ENCODE data around the gene SYDE2. TPM values are rescaled to one million over a fixed set of nuclear protein-coding genes. Genes with fewer than 3 reads are reported as not detected.

The SYDE2 gene
- total and polyA plus RNA-seq, 4 experiments from 2014 or later: 2.3 to 5.2 (median 3.6) TPM

GRCh38 chr1:85214654-85215053 lies 13.8 kb upstream of the SYDE2 start:
- H3K27ac ChIP-seq (ENCODE audit: low read depth, low read length): no peak overlapping the region
- Mint-ChIP-seq H3K27me3 (peaks cover 19 to 31% of the 10 kb centered on the region in 2 donors), H3K9me3 (peaks cover 0 to 3% (median 0%) of the 10 kb centered on the region in 8 donors), H3K4me1 (no peaks in the 10 kb centered on the region), H3K36me3 (no peaks in the 10 kb centered on the region), H3K4me3 (no peak overlapping the region), H3K27ac (no peak overlapping the region)
- no peaks in the 10 kb centered on the region for H3K4me1 ChIP-seq (ENCODE audit: insufficient read depth, low read length)
- DNase-seq: no peak
- POLR2A ChIA-PET (ENCODE audit: partially characterized antibody): no interaction called here
- no peaks in the 10 kb centered on the region for H3K9me3 ChIP-seq (ENCODE audit: control insufficient read depth in 1 of 2, low read length in 2 of 2)
- CTCF ChIA-PET (ENCODE audit: partially characterized antibody): no interaction called here
- no peak overlapping the region for H3K4me3 ChIP-seq (ENCODE audit: low read length in 2 of 2)
- intact Hi-C loops (cut with micrococcal nuclease): no loop called here
- no peaks in the 10 kb centered on the region for H3K27me3 ChIP-seq (ENCODE audit: insufficient read depth, low read length)
- H3K36me3 ChIP-seq (ENCODE audit: insufficient read depth, low read length): no peaks in the 10 kb centered on the region

DNA sequence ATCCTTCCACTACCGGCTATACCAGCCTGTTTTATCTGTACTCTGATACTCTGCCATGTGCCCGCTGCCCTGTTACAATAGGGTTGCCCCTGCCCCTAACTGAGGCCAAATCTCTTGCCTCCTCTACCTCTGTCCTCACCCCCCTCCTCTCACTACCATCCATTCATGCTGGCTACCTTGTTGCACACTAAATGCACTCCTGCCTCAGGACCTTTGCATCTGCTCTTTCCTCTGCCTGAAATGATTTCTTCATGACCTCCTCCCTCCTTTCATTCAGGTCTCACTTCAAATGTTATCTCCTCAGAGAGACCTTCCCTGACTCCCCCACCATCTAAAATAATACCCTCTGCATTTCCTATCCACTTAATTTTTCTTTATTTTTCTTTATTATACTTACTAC lies 7.7 kb upstream of the SYDE2 start:
- intact Hi-C loops (cut with micrococcal nuclease): loop anchor here (10.0 kb wide), 1 partner anchor 1706 kb away; the partner anchor contains the start of genes HS2ST1 and SELENOF
- Mint-ChIP-seq H3K36me3 (no peaks in the 10 kb centered on the region), H3K4me3 (no peak overlapping the region), H3K27me3 (peaks cover 24 to 29% of the 10 kb centered on the region in 2 donors), H3K27ac (no peak overlapping the region), H3K9me3 (no peaks in the 10 kb centered on the region), H3K4me1 (no peaks in the 10 kb centered on the region)
- no peak overlapping the region for H3K4me3 ChIP-seq (ENCODE audit: low read length in 2 of 2)
- ChIA-PET CTCF (ENCODE audit: partially characterized antibody) (no interaction called here), POLR2A (ENCODE audit: partially characterized antibody) (no interaction called here)
- H3K27me3 ChIP-seq (ENCODE audit: insufficient read depth, low read length): no peaks in the 10 kb centered on the region
- H3K9me3 ChIP-seq (ENCODE audit: control insufficient read depth in 1 of 2, low read length in 2 of 2): no peaks in the 10 kb centered on the region
- no peak overlapping the region for H3K27ac ChIP-seq (ENCODE audit: low read depth, low read length)
- no peaks in the 10 kb centered on the region for H3K4me1 ChIP-seq (ENCODE audit: insufficient read depth, low read length)
- no peak for DNase-seq
- H3K36me3 ChIP-seq (ENCODE audit: insufficient read depth, low read length): no peaks in the 10 kb centered on the region

GRCh38 chr1:85203573-85204171 lies 2.9 kb upstream of the SYDE2 start:
- no peak overlapping the region for H3K27ac Mint-ChIP-seq
- Histone ChIP-seq H3K36me3 (ENCODE audit: insufficient read depth, low read length) (no peaks in the 10 kb centered on the region), H3K9me3 (ENCODE audit: control insufficient read depth in 1 of 2, low read length in 2 of 2) (no peaks in the 10 kb centered on the region), H3K4me3 (ENCODE audit: low read length in 2 of 2) (no peak overlapping the region), H3K27me3 (ENCODE audit: insufficient read depth, low read length) (no peaks in the 10 kb centered on the region), H3K27ac (ENCODE audit: low read depth, low read length) (no peak overlapping the region), H3K4me1 (ENCODE audit: insufficient read depth, low read length) (peaks cover 26% of the 10 kb centered on the region)
- POLR2A ChIA-PET (ENCODE audit: partially characterized antibody): no interaction called here
- H3K36me3 Mint-ChIP-seq: peaks cover 0 to 4% of the 10 kb centered on the region in 2 donors
- H3K4me1 Mint-ChIP-seq: peaks cover 15 to 25% (median 19%) of the 10 kb centered on the region in 4 donors
- H3K27me3 Mint-ChIP-seq: peaks cover 12 to 15% of the 10 kb centered on the region in 2 donors
- CTCF ChIA-PET (ENCODE audit: partially characterized antibody): interaction anchor here (0.7 to 1.4 kb wide), 2 partner anchors 22 to 55 kb away, joined by 3 to 4 read pairs; partner anchors contain the start of gene C1orf52
- H3K9me3 Mint-ChIP-seq: no peaks in the 10 kb centered on the region
- no peak for DNase-seq
- intact Hi-C loops (cut with micrococcal nuclease): loop anchor here (5.0 to 10.0 kb wide), 2 partner anchors 206 to 1711 kb away; partner anchors contain the start of genes HS2ST1, MCOLN2 and SELENOF
- no peak overlapping the region for H3K4me3 Mint-ChIP-seq

- CTCF ChIA-PET (ENCODE audit: partially characterized antibody): interaction anchor here (0.7 to 1.7 kb wide), 4 partner anchors 23 to 258 kb away, joined by 3 to 9 read pairs (median 4); partner anchors contain the start of gene C1orf52
- no peaks in the 10 kb centered on the region for H3K27me3 ChIP-seq (ENCODE audit: insufficient read depth, low read length)
- H3K9me3 Mint-ChIP-seq: no peaks in the 10 kb centered on the region
- intact Hi-C loops (cut with micrococcal nuclease): loop anchor here (1.0 to 10.0 kb wide), 3 partner anchors 24 to 1712 kb away; partner anchors contain the start of genes HS2ST1, MCOLN2 and SELENOF
- H3K36me3 Mint-ChIP-seq: peaks cover 0 to 4% of the 10 kb centered on the region in 2 donors
- peaks cover 7 to 8% of the 10 kb centered on the region in 2 donors for H3K27me3 Mint-ChIP-seq
- H3K9me3 ChIP-seq (ENCODE audit: control insufficient read depth in 1 of 2, low read length in 2 of 2): no peaks in the 10 kb centered on the region
- peak overlapping the region in 1 of 7 donors; percentile 98 for H3K27ac Mint-ChIP-seq
- peak overlapping the region in 1 of 8 donors; percentile 8 for H3K4me3 Mint-ChIP-seq
- DNase-seq: no peak
- POLR2A ChIA-PET (ENCODE audit: partially characterized antibody): interaction anchor here (1.1 to 3.3 kb wide), 2 partner anchors 73 to 506 kb away, joined by 4 to 41 read pairs; partner anchors contain the start of genes BCL10 and ZNHIT6
- no peaks in the 10 kb centered on the region for H3K36me3 ChIP-seq (ENCODE audit: insufficient read depth, low read length)
- peaks cover 27% of the 10 kb centered on the region for H3K4me1 ChIP-seq (ENCODE audit: insufficient read depth, low read length)
- H3K27ac ChIP-seq (ENCODE audit: low read depth, low read length): no peak overlapping the region
- peaks cover 16 to 31% (median 23%) of the 10 kb centered on the region in 4 donors for H3K4me1 Mint-ChIP-seq
- no peak overlapping the region for H3K4me3 ChIP-seq (ENCODE audit: low read length in 2 of 2)
These were observed 2.0 kb upstream of the SYDE2 start for GRCh38 chr1:85202864-85203255.

DNA sequence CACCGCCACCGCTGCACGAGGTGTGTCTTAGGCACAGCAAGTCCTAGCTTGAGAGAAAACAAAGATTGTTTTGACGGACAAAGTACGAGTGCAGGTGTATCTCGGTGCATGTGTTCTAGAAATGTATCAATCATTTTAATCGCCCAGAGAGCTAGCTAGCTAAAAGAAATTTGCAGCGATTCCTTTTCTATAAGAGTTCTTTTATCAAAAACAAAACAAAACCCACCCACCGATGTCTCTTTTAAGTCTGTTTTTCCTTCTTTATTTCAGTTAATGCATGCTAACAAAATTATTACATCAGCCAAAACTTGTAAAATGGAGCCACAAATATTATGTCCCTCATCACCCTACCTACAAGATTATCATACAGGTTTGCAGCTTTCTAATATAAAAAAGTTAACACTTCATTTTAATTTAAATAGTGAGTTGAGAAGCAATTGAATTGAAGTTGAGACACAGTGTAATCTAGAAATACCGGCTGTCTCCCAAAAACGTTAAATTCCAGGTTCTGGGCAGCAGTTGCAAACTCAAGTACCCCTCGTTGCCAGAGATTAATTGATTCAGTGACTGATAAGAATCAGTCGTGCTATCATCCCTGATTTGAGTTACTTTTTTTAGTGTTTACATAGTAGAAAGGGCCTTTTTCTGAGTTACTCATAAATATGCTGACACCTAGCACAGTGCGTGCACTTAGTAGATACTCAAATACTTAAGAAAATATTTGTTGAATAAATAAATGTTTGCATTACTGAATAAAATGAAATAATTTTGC lies 1.5 kb upstream of the SYDE2 start:
- ChIA-PET POLR2A (ENCODE audit: partially characterized antibody) (interaction anchor here (0.7 to 3.3 kb wide), 8 partner anchors 9 to 1712 kb away, joined by 3 to 41 read pairs (median 4); partner anchors contain the start of genes BCL10, C1orf52, HS2ST1 and SELENOF), CTCF (ENCODE audit: partially characterized antibody) (interaction anchor here (0.9 to 1.7 kb wide), 4 partner anchors 38 to 257 kb away, joined by 3 to 9 read pairs (median 4); partner anchors contain the start of gene C1orf52)
- Mint-ChIP-seq H3K27ac (peak overlapping the region; percentile 97 to 99 (median 98)), H3K4me1 (peaks cover 16 to 34% (median 25%) of the 10 kb centered on the region in 4 donors), H3K4me3 (peak overlapping the region; percentile 96 to 99 (median 98)), H3K27me3 (peaks cover 3% of the 10 kb centered on the region in 2 donors), H3K36me3 (peaks cover 0 to 4% of the 10 kb centered on the region in 2 donors), H3K9me3 (no peaks in the 10 kb centered on the region)
- H3K27ac ChIP-seq (ENCODE audit: low read depth, low read length): peak overlapping the region; percentile 82
- no peaks in the 10 kb centered on the region for H3K36me3 ChIP-seq (ENCODE audit: insufficient read depth, low read length)
- H3K27me3 ChIP-seq (ENCODE audit: insufficient read depth, low read length): no peaks in the 10 kb centered on the region
- H3K4me1 ChIP-seq (ENCODE audit: insufficient read depth, low read length): peaks cover 27% of the 10 kb centered on the region
- H3K4me3 ChIP-seq (ENCODE audit: low read length in 2 of 2): peak overlapping the region; percentile 40 to 73
- intact Hi-C loops (cut with micrococcal nuclease): loop anchor here (1.0 to 10.0 kb wide), 3 partner anchors 23 to 1713 kb away; partner anchors contain the start of genes HS2ST1, MCOLN2 and SELENOF
- no peaks in the 10 kb centered on the region for H3K9me3 ChIP-seq (ENCODE audit: control insufficient read depth in 1 of 2, low read length in 2 of 2)
- DNase-seq: no peak

DNA sequence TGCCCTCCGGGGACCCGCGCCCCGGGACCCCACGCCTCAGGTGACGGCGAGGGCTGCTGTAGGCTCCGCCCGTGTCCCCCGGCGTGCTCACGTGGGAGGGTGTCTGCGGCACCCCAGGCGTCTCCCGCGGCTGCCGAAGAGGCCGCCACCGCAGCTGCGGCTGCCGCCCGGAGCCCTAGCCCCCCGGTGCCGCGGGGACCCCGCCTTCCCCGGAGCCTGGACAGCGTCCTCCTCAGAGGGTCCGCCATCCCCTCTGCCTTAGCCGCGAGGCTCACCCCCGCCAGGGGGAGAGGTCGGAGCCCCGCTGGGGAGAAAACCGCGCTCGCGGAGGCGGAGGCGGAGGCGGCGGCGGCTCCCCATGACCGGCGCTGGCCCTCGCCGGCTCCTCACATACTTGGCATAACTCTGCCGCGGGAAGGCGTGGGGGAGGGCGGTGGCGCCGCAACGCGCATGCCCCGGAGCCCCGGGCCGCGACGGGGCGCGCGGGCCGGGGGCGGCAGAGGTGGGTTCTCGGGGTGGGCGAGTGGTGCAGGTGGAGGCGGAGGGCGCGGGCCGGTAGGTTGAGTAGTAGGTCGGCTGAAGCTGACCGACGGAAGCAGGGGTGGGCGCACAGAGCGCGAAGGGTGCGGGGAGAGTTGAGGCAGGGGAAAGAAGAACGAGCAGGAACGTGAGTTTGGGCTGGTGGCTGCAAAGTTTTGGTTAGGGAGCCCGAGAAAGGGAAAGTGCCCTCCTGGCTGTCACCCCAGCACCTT lies 700 bp upstream of the SYDE2 start:
- H3K4me3 Mint-ChIP-seq: peak overlapping the region; percentile 96 to 99 (median 98)
- peaks cover 0 to 4% of the 10 kb centered on the region in 2 donors for H3K36me3 Mint-ChIP-seq
- H3K9me3 Mint-ChIP-seq: no peaks in the 10 kb centered on the region
- ChIA-PET POLR2A (ENCODE audit: partially characterized antibody) (interaction anchor here (0.6 to 3.3 kb wide), 12 partner anchors 8 to 1712 kb away, joined by 3 to 41 read pairs (median 4); partner anchors contain the start of genes BCL10, C1orf52, HS2ST1 and SELENOF), CTCF (ENCODE audit: partially characterized antibody) (interaction anchor here (0.9 to 1.7 kb wide), 5 partner anchors 39 to 257 kb away, joined by 3 to 9 read pairs (median 4); partner anchors contain the start of gene C1orf52)
- Histone ChIP-seq H3K36me3 (ENCODE audit: insufficient read depth, low read length) (no peaks in the 10 kb centered on the region), H3K4me3 (ENCODE audit: low read length in 2 of 2) (peak overlapping the region; percentile 40 to 73), H3K27ac (ENCODE audit: low read depth, low read length) (peak overlapping the region; percentile 82), H3K9me3 (ENCODE audit: control insufficient read depth in 1 of 2, low read length in 2 of 2) (no peaks in the 10 kb centered on the region), H3K4me1 (ENCODE audit: insufficient read depth, low read length) (peaks cover 27% of the 10 kb centered on the region), H3K27me3 (ENCODE audit: insufficient read depth, low read length) (no peaks in the 10 kb centered on the region)
- peaks cover 18 to 34% (median 26%) of the 10 kb centered on the region in 4 donors for H3K4me1 Mint-ChIP-seq
- peak overlapping the region; percentile 97 to 99 (median 98) for H3K27ac Mint-ChIP-seq
- intact Hi-C loops (cut with micrococcal nuclease): loop anchor here (1.0 to 10.0 kb wide), 11 partner anchors 22 to 1713 kb away; partner anchors contain the start of genes BCL10, C1orf52, HS2ST1 and MCOLN2
- H3K27me3 Mint-ChIP-seq: peaks cover 2 to 3% of the 10 kb centered on the region in 2 donors
- peak; percentile 82 to 88 (median 83) for DNase-seq
